Measurements from ENCODE around the gene GLCCI1.

DNA sequence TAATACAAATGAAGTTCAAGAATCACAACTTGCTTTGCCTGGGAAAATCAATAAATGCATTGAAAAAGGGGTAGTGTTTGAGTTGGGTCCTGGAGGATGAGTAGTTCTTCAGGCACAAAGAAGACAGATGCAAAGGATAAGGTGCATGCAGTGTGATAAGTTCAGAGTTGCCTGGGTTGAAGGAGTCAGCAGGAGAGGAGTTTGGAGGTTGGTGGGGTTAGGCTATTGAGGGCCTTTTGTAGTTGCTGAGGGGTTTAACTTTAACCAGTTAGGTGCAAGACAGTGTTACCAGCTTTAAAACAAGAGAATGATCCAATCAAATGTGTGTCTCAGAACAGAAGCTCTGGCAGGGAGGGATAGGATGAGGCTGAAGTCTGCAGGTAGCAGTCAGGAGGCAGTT lies 44.3 kb upstream of the GLCCI1 start:
- no peak for TF ChIP-seq CTCF (IDR thresholded peaks at IDR 0.05)
- no peak for TF ChIP-seq POLR2A (IDR thresholded peaks at IDR 0.05)

Data from esophagus squamous epithelium (tissue), 4 donors.